ENCODE measurements around the gene SKAP2.

The SKAP2 gene

DNA sequence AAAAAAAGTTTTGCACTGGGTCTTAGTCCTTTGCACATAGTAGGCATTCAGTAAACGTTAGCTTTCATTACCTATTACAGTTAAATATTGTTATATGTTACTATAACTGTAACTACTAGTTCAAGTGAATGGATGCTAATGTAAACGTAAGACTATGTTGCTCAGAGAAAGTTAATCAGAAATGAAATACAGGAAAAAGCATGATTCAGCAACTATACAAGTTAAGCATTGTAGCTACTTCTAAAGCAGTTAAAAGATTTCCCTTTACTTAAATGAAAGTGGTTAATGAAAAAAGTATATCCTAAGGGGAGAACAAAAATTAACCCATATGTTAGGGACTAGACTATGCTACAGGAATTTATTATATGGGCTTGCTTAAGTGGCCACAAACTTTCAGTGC, 121.2 kb downstream of the SKAP2 start:
- Mint-ChIP-seq H3K9me3 (no peaks in the 10 kb centered on the region), H3K27ac (no peak overlapping the region), H3K36me3 (ENCODE audit: low read depth) (no peaks in the 10 kb centered on the region), H3K4me1 (ENCODE audit: low read depth) (no peaks in the 10 kb centered on the region), H3K27me3 (ENCODE audit: low read depth) (peaks cover 10% of the 10 kb centered on the region), H3K4me3 (no peak overlapping the region)

DNA sequence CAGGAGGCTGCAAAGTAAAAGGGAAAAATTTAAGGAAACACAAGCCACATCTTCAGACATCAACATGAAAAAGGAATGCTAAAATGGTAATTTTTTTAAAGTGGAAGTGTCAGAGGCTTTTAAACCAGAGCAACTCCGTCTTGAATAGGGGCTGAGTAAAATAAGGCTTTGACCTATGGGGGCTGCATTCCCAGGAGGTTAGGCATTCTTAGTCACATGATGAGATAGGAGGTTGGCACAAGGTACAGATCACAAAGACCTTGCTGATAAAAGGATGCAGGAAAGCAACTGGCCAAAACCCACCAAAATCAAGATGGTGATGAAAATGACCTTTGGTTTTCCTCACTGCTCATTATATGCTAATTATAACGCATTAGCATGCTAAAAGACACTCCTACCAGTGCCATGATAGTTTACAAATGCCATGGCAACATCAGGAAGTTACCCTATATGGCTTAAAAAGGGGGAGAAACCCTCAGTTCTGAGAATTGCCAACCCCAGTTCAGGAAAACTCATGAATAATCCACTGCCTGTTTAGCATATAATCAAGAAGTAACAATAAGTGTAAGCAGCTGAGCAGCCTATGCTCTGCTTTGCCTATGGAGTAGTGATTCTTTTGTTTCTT, 128.3 kb downstream of the SKAP2 start:
- no peak overlapping the region for H3K27ac Mint-ChIP-seq
- no peaks in the 10 kb centered on the region for H3K36me3 Mint-ChIP-seq (ENCODE audit: low read depth)
- H3K27me3 Mint-ChIP-seq (ENCODE audit: low read depth), result peaks cover 5% of the 10 kb centered on the region
- H3K9me3 Mint-ChIP-seq, result no peaks in the 10 kb centered on the region
- H3K4me3 Mint-ChIP-seq, result no peak overlapping the region
- H3K4me1 Mint-ChIP-seq (ENCODE audit: low read depth), result no peaks in the 10 kb centered on the region

GRCh38 chr7:26729150-26729775, 135.1 kb downstream of the SKAP2 start:
- Mint-ChIP-seq H3K4me1 (ENCODE audit: low read depth) (no peaks in the 10 kb centered on the region), H3K27me3 (ENCODE audit: low read depth) (peaks cover 12% of the 10 kb centered on the region), H3K36me3 (ENCODE audit: low read depth) (no peaks in the 10 kb centered on the region), H3K4me3 (no peak overlapping the region), H3K9me3 (no peaks in the 10 kb centered on the region), H3K27ac (no peak overlapping the region)

- Mint-ChIP-seq H3K4me1 (ENCODE audit: low read depth) (no peaks in the 10 kb centered on the region), H3K27me3 (ENCODE audit: low read depth) (peaks cover 16% of the 10 kb centered on the region), H3K9me3 (no peaks in the 10 kb centered on the region)
These were observed 138.3 kb downstream of the SKAP2 start for GRCh38 chr7:26726051-26726450.

GRCh38 chr7:26724795-26725194, 139.6 kb downstream of the SKAP2 start:
- no peaks in the 10 kb centered on the region for H3K4me1 Mint-ChIP-seq (ENCODE audit: low read depth)
- no peak overlapping the region for H3K4me3 Mint-ChIP-seq
- H3K9me3 Mint-ChIP-seq, result no peaks in the 10 kb centered on the region
- no peak overlapping the region for H3K27ac Mint-ChIP-seq
- no peaks in the 10 kb centered on the region for H3K36me3 Mint-ChIP-seq (ENCODE audit: low read depth)
- peaks cover 16% of the 10 kb centered on the region for H3K27me3 Mint-ChIP-seq (ENCODE audit: low read depth)

More at GRCh38 chr7:26726051-26726450, 138.3 kb downstream of the SKAP2 start:
- Mint-ChIP-seq H3K36me3 (ENCODE audit: low read depth) (no peaks in the 10 kb centered on the region), H3K4me3 (no peak overlapping the region), H3K27ac (no peak overlapping the region)

GRCh38 chr7:26723129-26723528, 141.3 kb downstream of the SKAP2 start:
- Mint-ChIP-seq H3K27me3 (ENCODE audit: low read depth) (peaks cover 12% of the 10 kb centered on the region), H3K4me3 (no peak overlapping the region), H3K27ac (no peak overlapping the region), H3K4me1 (ENCODE audit: low read depth) (no peaks in the 10 kb centered on the region), H3K9me3 (no peaks in the 10 kb centered on the region), H3K36me3 (ENCODE audit: low read depth) (no peaks in the 10 kb centered on the region)

DNA sequence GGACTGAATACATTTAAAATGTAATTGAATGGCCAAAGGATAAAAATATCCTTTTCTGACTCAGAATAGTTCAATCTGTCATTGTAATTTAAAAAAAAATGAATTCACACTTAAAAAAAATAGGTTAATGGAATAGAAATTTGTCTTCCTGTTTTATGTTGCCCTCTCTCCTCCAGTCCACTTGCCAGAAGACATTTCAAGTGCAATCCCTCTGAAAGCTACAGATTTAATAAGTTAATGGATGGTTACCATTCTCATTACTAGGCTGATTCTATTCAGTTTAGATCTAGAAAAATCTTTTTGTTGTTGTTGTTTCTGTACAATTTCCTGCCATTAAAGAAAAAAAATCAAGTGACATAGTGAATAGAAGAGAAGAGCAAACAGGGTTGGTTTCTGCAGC, 142.9 kb downstream of the SKAP2 start:
- Mint-ChIP-seq H3K36me3 (ENCODE audit: low read depth) (no peaks in the 10 kb centered on the region), H3K4me3 (no peak overlapping the region), H3K4me1 (ENCODE audit: low read depth) (no peaks in the 10 kb centered on the region), H3K27ac (no peak overlapping the region), H3K27me3 (ENCODE audit: low read depth) (peaks cover 4% of the 10 kb centered on the region), H3K9me3 (no peaks in the 10 kb centered on the region)

- Mint-ChIP-seq H3K27me3 (ENCODE audit: low read depth) (peaks cover 5% of the 10 kb centered on the region), H3K27ac (no peak overlapping the region), H3K9me3 (no peaks in the 10 kb centered on the region), H3K4me3 (no peak overlapping the region), H3K4me1 (ENCODE audit: low read depth) (no peaks in the 10 kb centered on the region), H3K36me3 (ENCODE audit: low read depth) (no peaks in the 10 kb centered on the region)
These were observed 146.3 kb downstream of the SKAP2 start for GRCh38 chr7:26718063-26718462.

- peaks cover 16% of the 10 kb centered on the region for H3K27me3 Mint-ChIP-seq (ENCODE audit: low read depth)
- no peak overlapping the region for H3K4me3 Mint-ChIP-seq
- no peak overlapping the region for H3K27ac Mint-ChIP-seq
- H3K9me3 Mint-ChIP-seq, result no peaks in the 10 kb centered on the region
- H3K36me3 Mint-ChIP-seq (ENCODE audit: low read depth), result no peaks in the 10 kb centered on the region
- no peaks in the 10 kb centered on the region for H3K4me1 Mint-ChIP-seq (ENCODE audit: low read depth)
These were observed 150.0 kb downstream of the SKAP2 start for GRCh38 chr7:26714438-26714837.

DNA sequence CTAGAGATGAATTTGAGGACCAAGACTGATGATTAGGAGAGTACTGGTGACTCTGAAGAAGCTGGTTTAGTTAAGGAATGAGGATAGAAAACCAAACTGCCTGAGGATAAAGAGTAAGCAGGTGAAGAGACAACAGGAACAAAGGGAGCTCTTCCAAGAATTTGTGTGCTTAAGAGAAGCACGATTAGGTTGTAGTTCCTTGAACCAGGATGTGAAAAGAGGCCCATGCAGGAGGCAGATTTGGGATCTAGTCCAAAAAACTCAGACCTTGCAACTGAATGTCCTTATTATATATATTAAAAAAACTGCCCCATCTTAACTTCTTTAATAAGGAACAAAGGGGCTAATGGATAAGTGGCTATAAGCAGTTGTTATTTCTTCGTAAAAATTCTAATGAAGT, 150.4 kb downstream of the SKAP2 start:
- Mint-ChIP-seq H3K27me3 (ENCODE audit: low read depth) (peaks cover 16% of the 10 kb centered on the region), H3K36me3 (ENCODE audit: low read depth) (no peaks in the 10 kb centered on the region), H3K27ac (no peak overlapping the region), H3K4me3 (no peak overlapping the region), H3K9me3 (no peaks in the 10 kb centered on the region), H3K4me1 (ENCODE audit: low read depth) (no peaks in the 10 kb centered on the region)

GRCh38 chr7:26709210-26709990, 155.0 kb downstream of the SKAP2 start:
- H3K27me3 Mint-ChIP-seq (ENCODE audit: low read depth), result peaks cover 19% of the 10 kb centered on the region
- H3K36me3 Mint-ChIP-seq (ENCODE audit: low read depth), result no peaks in the 10 kb centered on the region
- H3K4me1 Mint-ChIP-seq (ENCODE audit: low read depth), result no peaks in the 10 kb centered on the region
- no peaks in the 10 kb centered on the region for H3K9me3 Mint-ChIP-seq
- H3K4me3 Mint-ChIP-seq, result no peak overlapping the region
- H3K27ac Mint-ChIP-seq, result no peak overlapping the region

- peaks cover 19% of the 10 kb centered on the region for H3K27me3 Mint-ChIP-seq (ENCODE audit: low read depth)
- no peak overlapping the region for H3K27ac Mint-ChIP-seq
- no peaks in the 10 kb centered on the region for H3K9me3 Mint-ChIP-seq
- H3K4me3 Mint-ChIP-seq, result no peak overlapping the region
- H3K4me1 Mint-ChIP-seq (ENCODE audit: low read depth), result no peaks in the 10 kb centered on the region
- H3K36me3 Mint-ChIP-seq (ENCODE audit: low read depth), result no peaks in the 10 kb centered on the region
These were observed 158.8 kb downstream of the SKAP2 start for GRCh38 chr7:26705567-26705966.

DNA sequence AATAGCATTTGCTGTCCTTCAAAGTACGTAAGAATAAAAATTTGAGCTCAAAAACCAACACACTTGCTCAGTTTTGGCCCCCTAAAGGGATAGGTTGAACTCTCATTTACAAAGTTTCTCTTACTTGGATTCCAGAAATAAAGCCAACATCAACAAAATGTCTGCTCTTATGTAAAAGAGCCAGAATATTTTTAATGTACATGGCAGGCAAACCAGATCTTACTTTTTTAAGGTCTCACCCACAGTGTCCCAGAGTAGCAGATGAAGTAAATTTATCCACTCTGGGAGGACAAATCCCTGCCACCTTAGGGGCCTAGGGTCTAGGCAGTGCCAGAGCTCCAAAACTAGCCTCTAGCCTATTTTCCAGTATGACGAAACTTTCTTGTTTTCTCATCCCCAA, 159.6 kb downstream of the SKAP2 start:
- Mint-ChIP-seq H3K4me1 (ENCODE audit: low read depth) (no peaks in the 10 kb centered on the region), H3K9me3 (no peaks in the 10 kb centered on the region), H3K27me3 (ENCODE audit: low read depth) (peaks cover 20% of the 10 kb centered on the region), H3K27ac (no peak overlapping the region), H3K4me3 (no peak overlapping the region), H3K36me3 (ENCODE audit: low read depth) (no peaks in the 10 kb centered on the region)

DNA sequence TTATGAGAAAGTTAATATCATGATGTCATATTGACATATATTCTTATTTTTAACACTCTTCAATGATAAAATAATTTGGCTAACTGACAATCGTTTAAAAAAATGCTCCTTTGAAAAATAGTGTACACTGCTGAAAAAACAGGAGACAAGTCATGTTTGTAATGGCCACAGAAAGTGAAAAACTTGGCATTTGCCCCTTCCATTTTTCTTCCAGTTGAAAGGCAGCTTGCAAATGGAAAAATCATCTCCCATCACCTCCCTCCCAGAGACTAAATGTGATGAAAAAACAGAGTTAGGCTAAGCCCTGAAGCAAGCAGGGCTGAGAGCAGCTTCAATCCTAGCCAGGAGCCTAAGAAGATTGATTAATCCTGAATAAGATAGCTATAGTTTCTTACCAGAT, 160.4 kb downstream of the SKAP2 start:
- Mint-ChIP-seq H3K4me1 (ENCODE audit: low read depth) (no peaks in the 10 kb centered on the region), H3K4me3 (no peak overlapping the region), H3K27me3 (ENCODE audit: low read depth) (peaks cover 17% of the 10 kb centered on the region), H3K27ac (no peak overlapping the region), H3K36me3 (ENCODE audit: low read depth) (no peaks in the 10 kb centered on the region), H3K9me3 (no peaks in the 10 kb centered on the region)

DNA sequence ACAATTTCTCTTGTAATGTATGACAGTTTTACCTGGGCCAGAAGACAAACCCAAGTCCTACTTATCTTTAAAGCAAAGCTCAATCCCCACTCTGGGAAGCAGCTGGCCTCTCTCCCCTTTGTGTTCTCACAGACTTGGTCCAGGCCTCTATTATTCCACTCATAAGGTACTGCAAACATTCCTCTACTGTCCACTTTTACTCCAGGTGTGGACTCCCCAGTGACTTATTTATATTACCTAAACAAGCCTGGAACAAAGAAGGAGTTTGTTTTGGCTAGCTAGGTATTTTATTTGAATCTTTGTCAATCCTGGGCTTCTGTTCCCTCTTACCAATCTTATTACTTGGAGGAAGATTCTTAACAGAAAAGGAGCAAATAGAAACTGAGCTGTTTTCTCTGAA, 163.5 kb downstream of the SKAP2 start:
- H3K27me3 Mint-ChIP-seq (ENCODE audit: low read depth), result peaks cover 30% of the 10 kb centered on the region
- H3K4me1 Mint-ChIP-seq (ENCODE audit: low read depth), result peaks cover 4% of the 10 kb centered on the region
- no peaks in the 10 kb centered on the region for H3K36me3 Mint-ChIP-seq (ENCODE audit: low read depth)
- H3K27ac Mint-ChIP-seq, result no peak overlapping the region
- no peak overlapping the region for H3K4me3 Mint-ChIP-seq
- no peaks in the 10 kb centered on the region for H3K9me3 Mint-ChIP-seq
